ENCODE measurements around the gene CTIF. TPM values are rescaled to one million over a fixed set of nuclear protein-coding genes. Genes with fewer than 3 reads are reported as not detected.

Gene CTIF
- total RNA-seq, 1 experiment from 2014 or later = 26.5 TPM

DNA sequence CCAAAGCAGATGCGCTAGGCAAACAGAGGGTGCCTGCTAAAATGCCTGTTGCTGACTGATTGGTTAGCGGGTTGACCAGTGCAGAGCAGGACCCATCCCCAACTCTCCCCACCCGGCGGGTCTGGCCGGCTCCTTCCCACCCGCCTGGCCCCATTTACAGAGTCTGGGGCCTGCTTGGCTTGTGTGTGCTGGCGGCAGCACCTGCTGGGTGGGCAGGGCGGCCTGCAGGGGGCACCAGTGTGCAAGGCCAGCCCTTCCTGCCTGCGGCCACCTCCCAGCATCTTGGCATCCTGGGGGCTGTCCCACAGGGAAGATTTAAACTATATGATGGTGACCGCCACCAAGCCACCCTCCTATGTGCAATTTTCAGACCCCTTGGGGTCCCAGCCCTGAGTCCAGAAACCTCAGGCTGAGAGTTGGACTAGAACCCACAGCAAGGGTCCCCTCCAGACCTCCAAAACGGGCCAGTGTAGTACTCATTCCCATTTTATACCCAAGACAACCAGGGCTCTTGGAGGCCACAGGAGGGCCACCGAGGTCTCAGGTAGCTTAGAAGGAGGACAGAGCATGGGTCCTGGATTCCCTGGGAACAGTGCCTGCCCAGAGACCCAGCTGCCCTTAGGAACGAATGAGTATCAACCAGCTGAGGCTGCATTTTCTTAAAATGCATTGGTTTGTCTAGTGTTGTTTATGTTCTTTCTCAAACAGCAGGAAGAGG is 238.4 kb downstream of the CTIF start:
- DNase-seq (ENCODE audit: low read depth, low spot score) = no peak
- in situ Hi-C loops (cut with HindIII; ENCODE audit: low pct_unique_long_range_greater_than_20kb, low sequenced_read_pairs) = no loop called here
- peak; percentile 92 for ATAC-seq
- Histone ChIP-seq H3K27me3 (ENCODE audit: control insufficient read depth, insufficient read depth, low read length) (no peaks in the 10 kb centered on the region), H3K36me3 (ENCODE audit: control insufficient read depth, insufficient read depth, low read length) (no peaks in the 10 kb centered on the region), H3K27ac (ENCODE audit: low read length) (no peak overlapping the region), H3K4me3 (ENCODE audit: low read depth in 2 of 2, low read length in 2 of 2) (no peak overlapping the region), H3K4me1 (ENCODE audit: control insufficient read depth, insufficient read depth, low read length) (peaks cover 6% of the 10 kb centered on the region; the same call in 1 of the 2 replicates), H3K9me3 (ENCODE audit: control insufficient read depth, insufficient read depth, low read depth, low read length) (no peaks in the 10 kb centered on the region)
- ChIA-PET CTCF (no interaction called here), POLR2A (no interaction called here)
- no TSS peak for BruUV-seq (replicated peaks)
- intact Hi-C loops (cut with micrococcal nuclease; ENCODE audit: unreplicated experiment) = no loop called here
- no peak for TF ChIP-seq TCF7L2 (IDR thresholded peaks at IDR 0.05; ENCODE audit: low read depth, low read length)
- TF ChIP-seq, protein P1, sequence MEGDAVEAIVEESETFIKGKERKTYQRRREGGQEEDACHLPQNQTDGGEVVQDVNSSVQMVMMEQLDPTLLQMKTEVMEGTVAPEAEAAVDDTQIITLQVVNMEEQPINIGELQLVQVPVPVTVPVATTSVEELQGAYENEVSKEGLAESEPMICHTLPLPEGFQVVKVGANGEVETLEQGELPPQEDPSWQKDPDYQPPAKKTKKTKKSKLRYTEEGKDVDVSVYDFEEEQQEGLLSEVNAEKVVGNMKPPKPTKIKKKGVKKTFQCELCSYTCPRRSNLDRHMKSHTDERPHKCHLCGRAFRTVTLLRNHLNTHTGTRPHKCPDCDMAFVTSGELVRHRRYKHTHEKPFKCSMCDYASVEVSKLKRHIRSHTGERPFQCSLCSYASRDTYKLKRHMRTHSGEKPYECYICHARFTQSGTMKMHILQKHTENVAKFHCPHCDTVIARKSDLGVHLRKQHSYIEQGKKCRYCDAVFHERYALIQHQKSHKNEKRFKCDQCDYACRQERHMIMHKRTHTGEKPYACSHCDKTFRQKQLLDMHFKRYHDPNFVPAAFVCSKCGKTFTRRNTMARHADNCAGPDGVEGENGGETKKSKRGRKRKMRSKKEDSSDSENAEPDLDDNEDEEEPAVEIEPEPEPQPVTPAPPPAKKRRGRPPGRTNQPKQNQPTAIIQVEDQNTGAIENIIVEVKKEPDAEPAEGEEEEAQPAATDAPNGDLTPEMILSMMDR (IDR thresholded peaks at IDR 0.05) = peak; percentile 84

DNA sequence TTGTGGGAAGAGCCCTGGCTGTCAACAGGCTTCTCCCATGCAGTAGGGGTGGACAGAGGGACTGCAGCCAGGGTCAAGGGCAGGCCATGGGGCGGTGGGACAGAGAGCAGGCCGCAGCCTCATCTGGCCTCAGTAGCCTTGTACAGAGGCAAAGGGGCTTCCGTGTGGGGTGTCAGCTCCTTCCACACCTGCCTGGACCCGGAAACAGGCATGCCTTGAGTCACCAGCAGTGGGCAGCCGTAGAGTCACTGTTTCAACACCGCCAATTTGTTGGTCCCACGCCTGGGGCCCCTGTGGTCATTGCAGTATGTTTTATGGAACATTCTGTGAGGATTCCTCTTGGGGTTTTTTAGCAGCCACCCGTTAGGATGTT is 238.9 kb downstream of the CTIF start:
- ChIA-PET POLR2A (no interaction called here), CTCF (no interaction called here)
- no peaks in the 10 kb centered on the region for H3K27me3 ChIP-seq (ENCODE audit: control insufficient read depth, insufficient read depth, low read length)
- DNase-seq (ENCODE audit: low read depth, low spot score) = no peak
- intact Hi-C loops (cut with micrococcal nuclease; ENCODE audit: unreplicated experiment) (no loop called here), in situ Hi-C loops (cut with HindIII; ENCODE audit: low pct_unique_long_range_greater_than_20kb, low sequenced_read_pairs) (no loop called here)
- TF ChIP-seq TCF7L2 (IDR thresholded peaks at IDR 0.05; ENCODE audit: low read depth, low read length) (no peak), SIN3A (IDR thresholded peaks at IDR 0.05; ENCODE audit: borderline replicate concordance, insufficient read depth, low read depth, low read length) (no peak), POLR2AphosphoS5 (IDR thresholded peaks at IDR 0.05; ENCODE audit: low read depth, low read length) (no peak)
- TF ChIP-seq, protein P2, sequence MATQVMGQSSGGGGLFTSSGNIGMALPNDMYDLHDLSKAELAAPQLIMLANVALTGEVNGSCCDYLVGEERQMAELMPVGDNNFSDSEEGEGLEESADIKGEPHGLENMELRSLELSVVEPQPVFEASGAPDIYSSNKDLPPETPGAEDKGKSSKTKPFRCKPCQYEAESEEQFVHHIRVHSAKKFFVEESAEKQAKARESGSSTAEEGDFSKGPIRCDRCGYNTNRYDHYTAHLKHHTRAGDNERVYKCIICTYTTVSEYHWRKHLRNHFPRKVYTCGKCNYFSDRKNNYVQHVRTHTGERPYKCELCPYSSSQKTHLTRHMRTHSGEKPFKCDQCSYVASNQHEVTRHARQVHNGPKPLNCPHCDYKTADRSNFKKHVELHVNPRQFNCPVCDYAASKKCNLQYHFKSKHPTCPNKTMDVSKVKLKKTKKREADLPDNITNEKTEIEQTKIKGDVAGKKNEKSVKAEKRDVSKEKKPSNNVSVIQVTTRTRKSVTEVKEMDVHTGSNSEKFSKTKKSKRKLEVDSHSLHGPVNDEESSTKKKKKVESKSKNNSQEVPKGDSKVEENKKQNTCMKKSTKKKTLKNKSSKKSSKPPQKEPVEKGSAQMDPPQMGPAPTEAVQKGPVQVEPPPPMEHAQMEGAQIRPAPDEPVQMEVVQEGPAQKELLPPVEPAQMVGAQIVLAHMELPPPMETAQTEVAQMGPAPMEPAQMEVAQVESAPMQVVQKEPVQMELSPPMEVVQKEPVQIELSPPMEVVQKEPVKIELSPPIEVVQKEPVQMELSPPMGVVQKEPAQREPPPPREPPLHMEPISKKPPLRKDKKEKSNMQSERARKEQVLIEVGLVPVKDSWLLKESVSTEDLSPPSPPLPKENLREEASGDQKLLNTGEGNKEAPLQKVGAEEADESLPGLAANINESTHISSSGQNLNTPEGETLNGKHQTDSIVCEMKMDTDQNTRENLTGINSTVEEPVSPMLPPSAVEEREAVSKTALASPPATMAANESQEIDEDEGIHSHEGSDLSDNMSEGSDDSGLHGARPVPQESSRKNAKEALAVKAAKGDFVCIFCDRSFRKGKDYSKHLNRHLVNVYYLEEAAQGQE (IDR thresholded peaks at IDR 0.05; ENCODE audit: insufficient read depth in 1 of 2, low read depth in 2 of 2, low read length in 1 of 2) = no peak
- TF ChIP-seq, protein P1 (IDR thresholded peaks at IDR 0.05) = no peak
- H3K4me3 ChIP-seq (ENCODE audit: low read depth in 2 of 2, low read length in 2 of 2) = no peak overlapping the region
- H3K9me3 ChIP-seq (ENCODE audit: control insufficient read depth, insufficient read depth, low read depth, low read length) = no peaks in the 10 kb centered on the region
- ATAC-seq = no peak
- BruUV-seq (replicated peaks) = no TSS peak
- H3K27ac ChIP-seq (ENCODE audit: low read length) = no peak overlapping the region
- peaks cover 6% of the 10 kb centered on the region; the same call in 1 of the 2 replicates for H3K4me1 ChIP-seq (ENCODE audit: control insufficient read depth, insufficient read depth, low read length)
- no peaks in the 10 kb centered on the region for H3K36me3 ChIP-seq (ENCODE audit: control insufficient read depth, insufficient read depth, low read length)
